GM12872 (cell line): ENCODE measurements around the gene KIAA0408.

ENCODE experiments used
- TF ChIP-seq, protein P1 (sequence below): IDR thresholded peaks from 3 replicates; pipeline ENCODE4 v1.5.1; 2011; ENCODE audit warnings: low read depth, mild to moderate bottlenecking, low read length, moderate library complexity; ENCODE audit not compliant: insufficient read depth

Gene KIAA0408

DNA sequence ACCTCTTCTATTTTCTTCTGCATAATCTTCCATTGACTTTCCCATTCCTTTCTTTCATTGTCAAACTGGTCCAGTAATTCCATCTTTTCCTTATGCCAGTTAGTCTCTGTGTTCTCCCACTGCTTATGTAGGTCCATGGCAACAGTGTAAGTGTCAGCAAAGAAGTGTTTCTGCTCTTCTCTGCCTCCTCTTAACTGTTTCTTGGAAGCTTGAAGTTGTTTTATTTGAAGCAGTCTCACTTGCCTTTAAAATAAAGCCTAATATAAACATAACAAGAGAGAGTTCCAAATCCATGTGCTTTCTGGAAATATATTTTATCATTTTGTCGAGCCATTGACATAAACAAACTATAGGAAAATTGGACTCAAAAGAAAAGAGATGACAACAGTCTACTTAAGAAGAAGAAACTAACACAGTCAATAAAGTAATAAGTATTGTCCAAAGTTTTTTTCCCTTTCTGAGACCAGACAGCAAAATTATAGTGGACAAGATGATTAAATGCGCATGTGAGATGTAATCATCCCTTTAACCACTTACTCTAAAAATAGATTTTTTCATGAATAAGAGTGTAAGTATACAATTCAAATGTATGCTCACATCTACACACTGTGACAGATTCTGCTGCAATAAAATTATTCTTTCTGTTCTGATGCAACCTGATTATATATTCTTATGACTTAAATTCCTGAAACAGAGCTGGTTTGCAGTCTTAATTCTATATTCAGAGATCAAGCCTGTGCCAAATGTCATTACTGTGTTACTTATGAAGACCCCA is 5.2 kb downstream of the KIAA0408 start:
- TF ChIP-seq, protein P1, sequence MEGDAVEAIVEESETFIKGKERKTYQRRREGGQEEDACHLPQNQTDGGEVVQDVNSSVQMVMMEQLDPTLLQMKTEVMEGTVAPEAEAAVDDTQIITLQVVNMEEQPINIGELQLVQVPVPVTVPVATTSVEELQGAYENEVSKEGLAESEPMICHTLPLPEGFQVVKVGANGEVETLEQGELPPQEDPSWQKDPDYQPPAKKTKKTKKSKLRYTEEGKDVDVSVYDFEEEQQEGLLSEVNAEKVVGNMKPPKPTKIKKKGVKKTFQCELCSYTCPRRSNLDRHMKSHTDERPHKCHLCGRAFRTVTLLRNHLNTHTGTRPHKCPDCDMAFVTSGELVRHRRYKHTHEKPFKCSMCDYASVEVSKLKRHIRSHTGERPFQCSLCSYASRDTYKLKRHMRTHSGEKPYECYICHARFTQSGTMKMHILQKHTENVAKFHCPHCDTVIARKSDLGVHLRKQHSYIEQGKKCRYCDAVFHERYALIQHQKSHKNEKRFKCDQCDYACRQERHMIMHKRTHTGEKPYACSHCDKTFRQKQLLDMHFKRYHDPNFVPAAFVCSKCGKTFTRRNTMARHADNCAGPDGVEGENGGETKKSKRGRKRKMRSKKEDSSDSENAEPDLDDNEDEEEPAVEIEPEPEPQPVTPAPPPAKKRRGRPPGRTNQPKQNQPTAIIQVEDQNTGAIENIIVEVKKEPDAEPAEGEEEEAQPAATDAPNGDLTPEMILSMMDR = no peak

DNA sequence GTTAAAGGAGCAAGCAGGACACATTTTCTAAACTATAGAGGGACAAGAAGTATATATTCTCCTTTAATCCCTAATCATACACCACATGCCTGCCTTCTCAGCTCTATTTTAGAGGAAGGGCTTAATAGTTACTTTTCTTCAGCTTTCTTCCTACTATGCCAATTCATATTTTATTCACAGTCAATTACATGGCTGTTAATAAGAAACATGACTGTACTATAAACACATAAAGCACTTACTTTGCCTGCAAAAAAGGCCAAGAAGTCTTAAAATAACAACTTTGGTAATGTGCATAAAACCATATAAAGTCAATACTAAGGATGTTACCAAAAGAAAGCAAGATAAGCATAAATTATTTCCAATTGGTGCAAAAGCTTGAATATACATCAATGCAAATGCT is 6.4 kb downstream of the KIAA0408 start:
- TF ChIP-seq, protein P1 = no peak

DNA sequence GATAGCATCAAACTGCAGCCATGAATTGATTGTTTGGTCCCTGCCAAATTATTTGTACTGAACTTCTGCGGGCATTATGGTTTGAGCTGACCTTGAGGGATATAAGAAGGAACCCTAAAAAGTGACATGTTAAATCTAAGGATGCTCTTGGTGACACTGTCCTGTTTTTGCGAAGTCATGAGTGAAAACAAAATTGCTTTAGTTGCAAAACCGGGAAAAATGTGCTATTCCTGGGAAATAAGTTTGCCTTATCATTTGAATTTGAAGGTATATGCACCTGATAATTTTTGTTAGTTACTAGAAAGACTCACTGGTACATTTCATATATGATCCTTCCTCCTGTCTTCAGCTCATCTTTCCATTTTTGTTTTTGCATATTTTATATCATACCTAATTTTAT is 7.8 kb downstream of the KIAA0408 start:
- TF ChIP-seq, protein P1 = no peak

DNA sequence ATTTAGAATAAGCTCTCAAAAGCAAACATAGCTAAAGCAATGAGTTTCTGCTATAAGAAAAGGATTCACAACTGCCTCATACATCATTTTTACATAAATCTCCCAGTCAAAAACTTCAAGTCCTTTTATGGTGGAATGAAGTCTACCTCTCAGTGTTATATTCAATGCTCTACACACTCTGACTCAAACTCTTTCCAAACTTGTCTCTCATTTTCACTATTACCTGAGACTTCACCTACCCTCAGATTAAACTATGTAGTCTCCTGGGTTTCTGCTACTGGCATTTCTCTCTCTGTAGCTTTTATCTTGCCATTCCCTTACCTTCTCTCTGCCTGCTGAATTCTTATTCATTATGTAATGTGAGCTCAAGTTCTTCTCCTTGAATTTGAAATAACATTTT is 11.4 kb downstream of the KIAA0408 start:
- TF ChIP-seq, protein P1 = no peak

DNA sequence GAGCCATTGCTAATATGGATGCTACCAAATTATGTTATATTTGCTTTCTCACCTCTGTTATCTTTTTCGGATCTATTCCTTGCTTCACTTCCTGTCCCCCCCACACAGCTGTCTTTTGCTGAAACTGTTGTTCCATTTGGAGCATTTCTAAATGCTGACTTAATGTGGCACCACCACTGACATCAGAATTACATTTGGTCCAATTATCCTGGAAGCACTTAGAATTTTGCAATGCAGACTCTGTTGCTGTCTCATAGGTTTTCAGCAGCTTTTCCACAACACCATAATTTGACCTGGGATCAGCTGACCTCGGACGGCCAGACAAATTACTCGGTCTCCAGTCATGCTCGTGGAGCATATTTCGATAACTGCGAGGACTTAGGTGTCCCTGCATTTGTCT is 12.8 kb downstream of the KIAA0408 start:
- TF ChIP-seq, protein P1 = no peak

DNA sequence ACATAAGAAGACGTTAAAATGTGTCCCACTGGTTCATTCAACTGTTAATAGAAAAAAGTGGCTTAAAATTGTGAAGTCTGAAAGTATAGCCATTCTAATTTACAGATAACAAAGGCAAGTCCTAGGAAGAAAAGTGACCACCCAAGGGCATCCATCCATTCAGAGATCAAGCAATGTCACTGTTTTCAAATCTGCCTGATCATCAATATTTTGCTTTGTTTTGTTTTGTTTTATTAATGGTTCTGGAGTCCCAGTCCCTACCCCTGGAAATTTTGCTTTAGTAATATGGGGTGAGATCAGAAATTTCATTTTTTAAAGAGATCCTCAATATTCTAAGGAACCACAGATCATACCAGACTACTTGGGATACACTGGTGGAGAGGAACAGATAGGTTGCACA is 17.3 kb downstream of the KIAA0408 start:
- TF ChIP-seq, protein P1 = no peak

DNA sequence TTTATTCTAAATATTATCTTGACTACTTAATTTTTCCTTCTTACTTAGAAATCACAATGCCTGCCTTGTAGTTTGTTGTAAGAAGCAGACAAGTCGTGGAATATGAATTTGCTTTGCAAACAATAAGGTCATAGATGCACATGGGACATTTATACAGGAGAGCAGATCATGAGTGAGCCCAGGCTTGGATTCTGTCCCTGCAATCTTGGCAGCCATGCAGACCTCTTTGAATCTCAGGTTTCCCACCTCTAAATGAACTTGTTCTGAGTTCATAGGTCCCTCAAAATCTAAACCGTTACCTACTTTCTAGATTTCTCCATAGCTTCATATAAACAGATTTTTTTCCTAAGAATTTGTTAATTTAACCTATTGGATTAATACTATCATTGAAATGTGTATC is 19.5 kb downstream of the KIAA0408 start:
- TF ChIP-seq, protein P1 = no peak
